22Rv1 (cell line): ENCODE results near the gene MVK.

Experiments used
- ZFX ChIP-seq: fragments of 450-650 bp; IDR thresholded peaks from 2 replicates; pipeline ENCODE4 v1.6.1; 2017; ENCODE audit warnings: antibody characterized with exemption, borderline replicate concordance
- TF ChIP-seq, protein P1 (sequence below): fragments of 450-650 bp; IDR thresholded peaks from 2 replicates; pipeline ENCODE4 v1.5.1; 2017; ENCODE audit warnings: mild to moderate bottlenecking

DNA sequence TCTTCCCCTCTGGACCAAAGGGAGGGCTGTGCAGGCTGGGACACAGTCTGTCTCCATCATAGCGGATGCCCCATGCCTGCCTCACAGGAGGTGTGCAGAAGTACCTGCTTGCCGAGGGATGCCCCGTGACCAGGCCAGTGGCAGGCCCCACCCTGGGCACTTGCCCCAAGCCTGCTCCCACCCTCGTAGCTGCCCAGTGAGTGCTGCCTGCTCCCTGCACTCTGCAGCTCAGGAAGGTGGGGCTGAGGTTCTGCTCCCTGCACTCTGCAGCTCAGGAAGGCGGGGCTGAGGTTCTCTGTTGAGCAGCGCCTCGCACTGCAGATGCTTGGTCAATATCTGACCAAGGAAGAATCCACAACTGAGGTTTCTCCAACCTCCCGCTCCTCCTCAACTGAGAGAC lies 7.2 kb upstream of the MVK start:
- TF ChIP-seq, protein P1, sequence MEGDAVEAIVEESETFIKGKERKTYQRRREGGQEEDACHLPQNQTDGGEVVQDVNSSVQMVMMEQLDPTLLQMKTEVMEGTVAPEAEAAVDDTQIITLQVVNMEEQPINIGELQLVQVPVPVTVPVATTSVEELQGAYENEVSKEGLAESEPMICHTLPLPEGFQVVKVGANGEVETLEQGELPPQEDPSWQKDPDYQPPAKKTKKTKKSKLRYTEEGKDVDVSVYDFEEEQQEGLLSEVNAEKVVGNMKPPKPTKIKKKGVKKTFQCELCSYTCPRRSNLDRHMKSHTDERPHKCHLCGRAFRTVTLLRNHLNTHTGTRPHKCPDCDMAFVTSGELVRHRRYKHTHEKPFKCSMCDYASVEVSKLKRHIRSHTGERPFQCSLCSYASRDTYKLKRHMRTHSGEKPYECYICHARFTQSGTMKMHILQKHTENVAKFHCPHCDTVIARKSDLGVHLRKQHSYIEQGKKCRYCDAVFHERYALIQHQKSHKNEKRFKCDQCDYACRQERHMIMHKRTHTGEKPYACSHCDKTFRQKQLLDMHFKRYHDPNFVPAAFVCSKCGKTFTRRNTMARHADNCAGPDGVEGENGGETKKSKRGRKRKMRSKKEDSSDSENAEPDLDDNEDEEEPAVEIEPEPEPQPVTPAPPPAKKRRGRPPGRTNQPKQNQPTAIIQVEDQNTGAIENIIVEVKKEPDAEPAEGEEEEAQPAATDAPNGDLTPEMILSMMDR = no peak
- no peak for TF ChIP-seq ZFX
